Large intestine (tissue), 3 donors: Measurements from ENCODE around the gene RAB8A. TPM values are rescaled to one million over a fixed set of nuclear protein-coding genes. Genes with fewer than 3 reads are reported as not detected.
A peak's percentile ranks its signal among the peaks of the same experiment; 100 is the strongest.

ENCODE experiments used
- DNase-seq, 2 donors: peaks; one replicate each; pipeline versions ENCODE4 v3.0.0 to v3.0.0-alpha.2; 2013
- H3K27ac ChIP-seq: one replicate; pipeline ENCODE4 v1.5.1; 2013; ENCODE audit warnings: low read length
- H3K27me3 ChIP-seq: 2 replicates; pipeline ENCODE4 v1.6.1; 2013; ENCODE audit warnings: low read length; ENCODE audit not compliant: control insufficient read depth, insufficient read depth
- H3K36me3 ChIP-seq: 2 replicates; pipeline ENCODE4 v1.6.1; 2013; ENCODE audit warnings: low read length; ENCODE audit not compliant: control insufficient read depth, insufficient read depth
- H3K4me1 ChIP-seq: one replicate; pipeline ENCODE4 v1.6.1; 2013; ENCODE audit warnings: low read length; ENCODE audit not compliant: control insufficient read depth, insufficient read depth
- H3K4me3 ChIP-seq: one replicate; pipeline ENCODE4 v1.5.1; 2013; ENCODE audit warnings: low read length
- H3K9me3 ChIP-seq: one replicate; pipeline ENCODE4 v1.6.1; 2013; ENCODE audit warnings: mild to moderate bottlenecking, low read depth, low read length, moderate library complexity; ENCODE audit not compliant: control insufficient read depth
- WGBS: methylation state at CpG from one replicate; pipeline ENCODE4 v1.1.5; 2013; ENCODE audit warnings: low lambda C conversion rate; ENCODE audit not compliant: insufficient coverage; 5-methylcytosine and 5-hydroxymethylcytosine counted together
- polyA plus RNA-seq: library from polyadenylated mRNA; unstranded; fragments of 120-200 nt; gene quantifications from one replicate; pipeline ENCODE4 v1.2.1, GENCODE V29; 2013

Gene RAB8A
- polyA plus RNA-seq, 1 donor: 74.1 TPM

GRCh38 chr19:16124953-16125352 is 13.3 kb downstream of the RAB8A start:
- peaks cover 90% of the 10 kb centered on the region for H3K36me3 ChIP-seq
- peak overlapping the region; percentile 39 for H3K27ac ChIP-seq
- H3K4me3 ChIP-seq: no peak overlapping the region
- no peaks in the 10 kb centered on the region for H3K9me3 ChIP-seq
- no CpG with 5 or more reads among the region's 14 CpGs for WGBS
- peaks cover 23% of the 10 kb centered on the region for H3K4me1 ChIP-seq
- H3K27me3 ChIP-seq: no peaks in the 10 kb centered on the region
- no peak for DNase-seq

GRCh38 chr19:16125737-16126495 is 14.2 kb downstream of the RAB8A start:
- Histone ChIP-seq H3K9me3 (no peaks in the 10 kb centered on the region), H3K4me3 (no peak overlapping the region), H3K27ac (peak overlapping the region; percentile 39), H3K4me1 (peaks cover 18% of the 10 kb centered on the region), H3K36me3 (peaks cover 93% of the 10 kb centered on the region), H3K27me3 (no peaks in the 10 kb centered on the region)
- no CpG with 5 or more reads among the region's 10 CpGs for WGBS
- peak; percentile 43 to 70 for DNase-seq

- H3K36me3 ChIP-seq: peaks cover 91% of the 10 kb centered on the region
- no peak overlapping the region for H3K4me3 ChIP-seq
- H3K27ac ChIP-seq: no peak overlapping the region
- no peaks in the 10 kb centered on the region for H3K27me3 ChIP-seq
- DNase-seq: no peak
- no CpG with 5 or more reads among the region's 11 CpGs for WGBS
- peaks cover 6% of the 10 kb centered on the region for H3K9me3 ChIP-seq
- peaks cover 18% of the 10 kb centered on the region for H3K4me1 ChIP-seq
Observed at GRCh38 chr19:16127080-16127479, 15.4 kb downstream of the RAB8A start.

DNA sequence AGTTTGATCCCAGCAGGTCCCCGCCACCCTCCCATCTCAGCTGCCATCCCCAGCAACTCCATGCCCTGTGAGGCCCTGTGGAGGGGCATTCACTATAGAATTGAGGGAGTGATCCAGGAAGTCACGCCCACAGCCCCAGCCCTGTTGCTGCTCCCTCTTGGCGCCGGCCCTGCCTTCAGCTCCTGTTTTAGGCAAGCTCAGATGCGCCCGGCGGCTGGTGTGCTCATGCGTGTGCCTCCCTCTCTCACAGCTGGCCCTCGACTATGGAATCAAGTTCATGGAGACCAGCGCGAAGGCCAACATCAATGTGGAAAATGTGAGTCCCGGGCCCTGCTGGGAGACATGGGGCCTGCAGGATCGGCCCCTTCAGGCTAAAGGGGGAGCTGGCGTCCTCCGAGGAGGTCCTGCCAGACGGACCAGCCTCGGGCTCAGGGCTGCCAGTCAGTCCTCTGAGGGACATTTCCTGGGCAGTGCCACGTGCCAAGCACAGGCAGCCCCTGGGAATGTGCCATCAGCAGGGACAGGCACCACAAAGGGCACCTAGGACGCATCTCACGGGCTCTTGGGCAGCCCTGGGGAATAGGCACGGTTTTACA is 16.2 kb downstream of the RAB8A start:
- Histone ChIP-seq H3K4me3 (no peak overlapping the region), H3K4me1 (peaks cover 18% of the 10 kb centered on the region), H3K27me3 (no peaks in the 10 kb centered on the region), H3K27ac (no peak overlapping the region), H3K9me3 (peaks cover 8% of the 10 kb centered on the region), H3K36me3 (peaks cover 91% of the 10 kb centered on the region)
- WGBS: no CpG with 5 or more reads among the region's 21 CpGs
- no peak for DNase-seq

- 50% methylated on average over 2 of the region's 3 CpGs for WGBS
- Histone ChIP-seq H3K36me3 (peaks cover 75% of the 10 kb centered on the region), H3K4me1 (no peaks in the 10 kb centered on the region), H3K9me3 (peaks cover 8% of the 10 kb centered on the region), H3K27me3 (no peaks in the 10 kb centered on the region), H3K27ac (no peak overlapping the region), H3K4me3 (no peak overlapping the region)
- no peak for DNase-seq
Observed at GRCh38 chr19:16131648-16132047, 20.0 kb downstream of the RAB8A start.

GRCh38 chr19:16133818-16134217 is 22.1 kb downstream of the RAB8A start:
- H3K4me1 ChIP-seq: no peaks in the 10 kb centered on the region
- no peak overlapping the region for H3K4me3 ChIP-seq
- H3K27me3 ChIP-seq: no peaks in the 10 kb centered on the region
- H3K36me3 ChIP-seq: peaks cover 55% of the 10 kb centered on the region
- peaks cover 8% of the 10 kb centered on the region for H3K9me3 ChIP-seq
- H3K27ac ChIP-seq: no peak overlapping the region
- no CpG with 5 or more reads among the region's 4 CpGs for WGBS
- no peak for DNase-seq

- no peaks in the 10 kb centered on the region for H3K27me3 ChIP-seq
- no CpG with 5 or more reads among the region's 7 CpGs for WGBS
- H3K9me3 ChIP-seq: peaks cover 8% of the 10 kb centered on the region
- no peak overlapping the region for H3K27ac ChIP-seq
- H3K4me3 ChIP-seq: no peak overlapping the region
- H3K4me1 ChIP-seq: no peaks in the 10 kb centered on the region
- peaks cover 48% of the 10 kb centered on the region for H3K36me3 ChIP-seq
- DNase-seq: no peak
Observed at GRCh38 chr19:16134510-16134909, 22.8 kb downstream of the RAB8A start.

GRCh38 chr19:16135430-16136127 is 23.9 kb downstream of the RAB8A start:
- 93% methylated on average over 3 of the region's 4 CpGs for WGBS
- Histone ChIP-seq H3K9me3 (peaks cover 8% of the 10 kb centered on the region), H3K27ac (no peak overlapping the region), H3K4me3 (no peak overlapping the region), H3K4me1 (no peaks in the 10 kb centered on the region), H3K27me3 (no peaks in the 10 kb centered on the region), H3K36me3 (peaks cover 38% of the 10 kb centered on the region)
- no peak for DNase-seq

GRCh38 chr19:16136185-16136999 is 24.7 kb downstream of the RAB8A start:
- DNase-seq: no peak
- H3K27ac ChIP-seq: no peak overlapping the region
- WGBS: no CpG with 5 or more reads among the region's 16 CpGs
- H3K4me3 ChIP-seq: no peak overlapping the region
- H3K9me3 ChIP-seq: peaks cover 8% of the 10 kb centered on the region
- no peaks in the 10 kb centered on the region for H3K27me3 ChIP-seq
- H3K4me1 ChIP-seq: no peaks in the 10 kb centered on the region
- H3K36me3 ChIP-seq: peaks cover 32% of the 10 kb centered on the region

- Histone ChIP-seq H3K27me3 (no peaks in the 10 kb centered on the region), H3K4me3 (no peak overlapping the region), H3K36me3 (no peaks in the 10 kb centered on the region), H3K4me1 (no peaks in the 10 kb centered on the region), H3K27ac (no peak overlapping the region), H3K9me3 (no peaks in the 10 kb centered on the region)
- no peak for DNase-seq
- WGBS: no CpG with 5 or more reads among the region's 13 CpGs
Observed at GRCh38 chr19:16139752-16140151, 28.1 kb downstream of the RAB8A start.
